Stimulated activated CD4-positive, alpha-beta T cell treated with anti-CD3 and anti-CD28 coated beads, Interleukin-12 subunit alpha, Interleukin-12 subunit beta, amount 100 ng/mL, for 4 hours (primary cell): ENCODE results near the gene IPO13.

ENCODE experiments used
- DNase-seq: peaks from one replicate; pipeline ENCODE4 v3.0.0-alpha.2; 2020

The IPO13 gene

DNA sequence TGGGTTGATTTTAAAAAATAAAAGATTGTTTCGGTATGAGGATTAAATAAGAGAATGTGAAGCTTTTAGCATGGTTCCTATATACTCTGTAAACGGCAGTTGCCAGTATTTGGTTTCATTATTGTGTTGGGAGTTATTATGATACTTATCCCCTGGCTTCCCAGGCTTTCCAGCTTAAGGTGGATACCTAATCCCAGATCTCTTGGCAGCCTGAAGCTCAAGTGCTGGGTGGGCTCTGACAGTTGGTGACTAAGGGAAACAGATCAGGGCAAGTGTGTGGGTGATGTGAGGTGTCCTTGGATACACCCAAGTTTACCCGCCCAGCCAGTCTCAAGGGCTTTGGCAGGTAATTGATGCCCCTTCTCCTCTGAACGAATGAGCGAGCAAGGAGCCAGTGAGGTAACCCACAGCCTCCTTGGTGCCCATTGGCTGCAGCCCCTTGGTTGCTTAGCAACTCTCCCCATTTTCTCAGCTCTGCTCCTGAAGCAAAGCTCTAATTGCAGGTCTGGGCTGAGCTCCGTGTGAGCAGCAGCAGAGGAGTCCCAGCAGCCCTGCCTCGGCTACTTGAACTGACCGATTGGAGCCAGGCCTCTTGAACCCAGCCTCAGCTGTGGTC lies 6.1 kb downstream of the IPO13 start:
- DNase-seq: no peak

DNA sequence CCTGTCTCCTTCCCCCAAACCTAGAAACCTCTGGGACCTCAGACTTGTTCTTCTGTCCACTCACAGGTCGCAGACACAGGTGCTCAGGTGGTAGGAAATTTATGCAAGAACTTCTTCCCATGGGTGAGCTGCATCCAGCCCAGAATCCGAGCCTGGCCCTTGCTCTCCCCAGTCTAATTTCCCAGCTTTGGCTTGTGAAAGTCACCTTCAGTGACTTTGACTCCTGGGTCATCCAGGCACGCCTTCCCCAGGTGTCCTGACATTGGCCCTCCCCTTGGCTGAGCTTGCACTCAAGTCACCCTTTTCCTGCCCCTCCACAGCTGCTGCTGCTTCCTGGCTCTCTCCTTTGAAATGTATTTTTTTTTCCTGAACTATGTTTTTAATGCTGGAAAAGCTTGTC lies 6.6 kb downstream of the IPO13 start:
- no peak for DNase-seq

GRCh38 chr1:43954036-43954435 lies 7.3 kb downstream of the IPO13 start:
- no peak for DNase-seq

- no peak for DNase-seq
These were observed 9.5 kb downstream of the IPO13 start for GRCh38 chr1:43956234-43956633.

DNA sequence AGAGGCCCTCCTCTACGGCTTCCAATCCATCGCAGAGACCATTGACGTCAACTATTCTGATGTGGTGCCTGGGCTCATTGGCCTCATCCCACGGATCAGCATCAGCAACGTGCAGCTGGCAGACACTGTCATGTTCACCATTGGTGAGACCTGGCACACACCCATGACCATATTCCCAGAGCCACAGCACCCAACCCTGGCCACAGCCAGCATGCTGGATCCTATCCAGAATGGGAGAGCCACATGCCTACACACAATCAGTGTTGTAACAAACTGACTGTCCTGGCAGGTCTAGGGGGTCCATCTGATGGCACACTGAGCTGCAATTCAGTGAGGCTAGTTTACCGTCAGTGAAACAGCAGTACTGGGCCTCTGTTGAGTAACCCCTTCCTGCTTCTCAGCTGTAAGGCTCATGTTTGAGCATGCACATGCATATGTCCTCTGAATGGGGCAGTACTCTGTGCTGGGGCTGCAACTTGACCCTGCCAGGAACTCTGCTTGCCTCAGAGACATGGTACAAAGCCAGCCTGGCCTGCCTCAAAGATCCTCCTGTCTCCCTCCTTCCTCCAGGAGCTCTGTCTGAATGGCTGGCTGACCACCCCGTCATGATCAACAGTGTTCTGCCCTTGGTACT lies 10.8 kb downstream of the IPO13 start:
- DNase-seq: no peak

- no peak for DNase-seq
These were observed 11.9 kb downstream of the IPO13 start for GRCh38 chr1:43958351-43959255.

DNA sequence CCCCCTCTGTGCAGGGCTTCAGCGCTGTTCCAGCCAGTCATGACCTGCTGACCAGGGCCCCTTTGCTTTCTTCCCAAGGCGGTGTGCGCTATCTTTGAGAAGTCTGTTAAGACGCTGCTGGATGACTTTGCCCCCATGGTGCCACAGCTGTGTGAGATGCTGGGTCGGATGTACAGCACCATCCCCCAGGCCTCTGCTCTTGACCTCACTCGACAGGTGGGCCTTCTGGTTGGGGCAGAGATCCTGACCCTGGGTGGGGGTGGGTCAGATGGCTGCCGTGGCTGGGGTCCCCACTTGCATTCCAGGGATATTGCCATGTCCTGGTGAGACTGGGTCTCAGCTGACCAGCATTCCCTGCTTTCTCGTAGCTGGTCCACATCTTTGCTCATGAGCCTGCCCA lies 14.0 kb downstream of the IPO13 start:
- DNase-seq: no peak

DNA sequence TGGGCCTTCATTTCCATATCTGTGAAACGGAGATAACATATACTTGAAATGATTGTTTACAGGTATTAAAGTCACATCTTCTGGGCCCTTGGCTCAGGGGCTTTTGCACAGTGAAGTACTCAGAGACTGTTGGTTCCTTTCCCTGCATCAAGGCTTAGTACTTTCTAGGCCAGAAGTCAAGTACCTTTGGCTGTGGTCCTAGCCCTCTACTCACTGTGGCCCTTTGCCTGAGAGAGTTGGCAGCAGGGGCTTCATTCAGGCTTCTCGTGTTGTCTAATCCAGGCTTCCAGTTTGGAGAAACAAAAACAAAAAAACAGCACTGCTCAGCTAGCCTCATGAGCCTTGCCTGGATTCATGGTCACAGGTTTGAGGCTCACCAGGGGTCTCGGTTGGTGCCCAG lies 14.9 kb downstream of the IPO13 start:
- no peak for DNase-seq

DNA sequence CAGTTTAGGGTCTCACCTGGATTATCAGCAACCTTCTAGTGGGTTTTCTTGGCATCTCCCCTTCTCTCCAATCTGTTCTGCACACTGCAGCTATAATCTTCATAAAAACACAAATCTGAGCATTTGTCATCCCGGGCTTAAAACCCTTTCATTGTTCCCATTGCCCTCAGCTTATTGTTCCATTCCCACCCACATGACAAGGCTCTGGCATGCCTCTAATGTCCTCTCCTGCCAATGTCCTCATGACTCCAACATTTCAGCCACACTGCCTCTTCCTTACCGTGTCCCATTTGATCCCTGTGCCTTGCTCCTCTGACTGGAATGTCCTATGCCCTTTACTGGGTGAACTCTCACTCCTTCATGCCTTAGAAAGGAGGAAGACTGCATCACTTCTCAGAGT lies 15.6 kb downstream of the IPO13 start:
- DNase-seq: no peak

GRCh38 chr1:43963006-43963405 lies 16.3 kb downstream of the IPO13 start:
- no peak for DNase-seq

DNA sequence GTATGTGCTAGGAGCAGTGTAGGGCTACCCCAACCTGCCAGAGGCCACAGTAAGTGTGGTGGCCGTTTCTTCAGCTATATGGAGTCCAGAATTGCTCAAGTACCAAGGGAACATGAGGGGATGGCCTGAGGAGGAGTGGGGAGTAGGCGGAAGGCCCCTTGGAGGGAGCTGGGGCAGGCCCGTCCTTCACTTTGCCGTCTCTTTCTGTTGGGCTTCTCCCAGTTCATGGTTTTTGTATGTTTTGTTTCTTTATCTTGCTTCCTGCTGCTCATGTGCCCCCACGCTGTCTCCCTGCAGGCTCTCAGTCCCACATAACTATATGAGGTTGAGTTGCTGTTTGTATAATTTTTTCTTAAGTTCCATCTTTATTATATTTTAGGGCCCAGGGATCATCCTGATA lies 17.1 kb downstream of the IPO13 start:
- DNase-seq: no peak

DNA sequence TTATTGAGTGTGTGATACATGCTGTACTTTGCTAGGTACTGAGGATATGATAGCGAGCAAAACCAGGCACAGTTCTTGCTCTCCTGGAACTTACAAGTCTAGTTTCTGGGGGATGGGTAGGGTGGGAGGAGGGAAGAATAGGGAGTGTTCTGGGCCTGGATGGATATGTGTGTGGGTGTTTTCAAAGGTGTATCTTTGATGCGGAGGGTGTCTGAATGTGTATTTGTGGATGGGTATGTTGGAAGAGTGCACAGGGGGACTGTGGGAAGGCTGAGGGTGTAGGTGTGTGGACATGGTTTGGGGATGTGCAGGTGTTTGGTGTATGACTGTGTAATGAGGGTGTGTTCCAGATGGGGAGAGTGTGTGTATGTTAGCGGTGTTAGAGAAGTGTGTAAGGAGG lies 18.6 kb downstream of the IPO13 start:
- no peak for DNase-seq

DNA sequence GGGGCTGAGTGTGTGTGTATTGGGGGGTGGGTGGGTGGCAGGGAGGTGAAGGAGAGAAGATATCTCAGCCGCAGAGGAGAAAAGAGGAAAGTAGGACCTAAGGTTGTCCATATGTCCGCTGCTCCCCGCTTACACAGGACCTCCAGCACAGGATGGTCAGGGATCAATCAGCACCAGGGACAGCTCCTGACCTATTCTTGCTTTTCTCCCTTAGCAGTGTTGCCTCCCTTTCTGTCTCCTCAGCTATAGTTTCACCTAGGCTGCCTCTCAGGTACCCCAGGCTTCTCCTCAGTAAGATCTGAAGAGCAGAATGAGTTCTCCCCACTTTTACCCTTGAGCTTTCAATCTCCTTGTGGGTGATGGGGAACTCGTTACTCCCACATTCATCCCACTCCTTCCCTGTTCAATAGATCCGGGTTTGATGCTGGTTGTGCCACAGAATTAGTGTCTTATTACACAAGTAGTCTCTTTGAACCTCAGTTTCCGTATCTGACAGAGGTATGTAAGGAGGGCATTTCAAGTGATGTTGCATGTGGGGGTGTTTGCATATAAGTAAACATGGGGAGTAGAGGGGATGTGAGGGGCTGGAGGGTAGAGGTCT lies 21.7 kb downstream of the IPO13 start:
- no peak for DNase-seq

DNA sequence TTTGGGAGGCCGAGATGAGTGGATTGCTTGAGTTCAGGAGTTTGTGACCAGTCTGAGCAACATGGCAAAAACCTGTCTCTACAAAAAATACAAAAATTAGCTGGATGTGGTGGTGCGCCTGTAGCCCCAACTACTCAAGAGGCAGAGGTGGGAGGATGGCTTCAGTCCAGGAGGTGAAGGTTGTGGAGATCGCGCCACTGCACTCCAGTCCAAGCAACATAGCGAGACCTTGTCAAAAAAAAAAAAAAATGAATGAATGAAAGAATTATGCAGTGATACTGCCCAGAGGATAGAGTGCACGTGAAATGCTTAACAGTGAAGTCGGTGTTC lies 22.6 kb downstream of the IPO13 start:
- no peak for DNase-seq

GRCh38 chr1:43969746-43970466 lies 23.2 kb downstream of the IPO13 start, which contains the start of gene DPH2:
TSS of gene DPH2 (plus strand) at chr1:43970010. CDS start at chr1:43970176, 166 bp downstream.
- DNase-seq: peak; percentile 93

GRCh38 chr1:43970502-43970901 lies 23.8 kb downstream of the IPO13 start:
- no peak for DNase-seq

DNA sequence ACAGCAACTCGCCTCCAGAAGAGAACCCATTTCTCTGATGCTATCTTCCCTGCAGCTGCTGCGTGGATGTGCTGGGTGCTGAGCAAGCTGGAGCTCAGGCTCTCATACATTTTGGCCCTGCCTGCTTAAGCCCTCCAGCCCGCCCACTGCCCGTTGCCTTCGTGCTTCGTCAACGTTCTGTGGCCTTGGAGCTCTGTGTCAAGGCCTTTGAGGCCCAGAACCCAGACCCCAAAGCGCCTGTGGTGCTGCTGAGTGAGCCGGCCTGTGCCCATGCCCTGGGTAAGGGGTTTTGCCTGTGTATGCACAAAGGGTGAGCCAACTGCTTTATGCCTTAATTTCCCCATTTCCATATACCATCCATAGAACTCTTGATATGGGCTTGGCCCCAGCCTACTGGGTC lies 24.2 kb downstream of the IPO13 start:
- no peak for DNase-seq

GRCh38 chr1:43971336-43971980 lies 24.7 kb downstream of the IPO13 start:
- no peak for DNase-seq

DNA sequence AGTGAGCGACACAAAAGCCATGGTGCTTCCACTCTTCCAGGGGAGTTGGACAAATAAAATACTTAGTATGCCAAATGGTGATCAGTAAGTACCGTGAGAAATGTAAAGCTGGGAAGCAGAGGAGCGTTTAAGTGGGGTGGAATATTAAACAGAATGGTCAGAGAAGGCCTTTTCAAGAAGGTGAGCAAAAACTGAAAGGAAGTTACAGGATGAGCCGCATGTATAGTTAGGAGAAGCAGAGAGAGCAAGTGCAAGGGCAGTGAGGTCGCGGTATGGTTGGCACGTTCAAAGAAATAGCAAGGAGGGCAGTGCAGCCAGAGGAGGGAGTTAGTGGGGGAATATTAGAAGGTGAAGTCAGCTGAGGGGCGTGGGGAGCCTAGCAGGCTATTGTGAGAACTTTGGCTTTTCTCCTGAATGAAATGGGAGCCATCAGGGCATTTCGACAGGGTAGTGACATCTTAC lies 27.3 kb downstream of the IPO13 start:
- DNase-seq: no peak

DNA sequence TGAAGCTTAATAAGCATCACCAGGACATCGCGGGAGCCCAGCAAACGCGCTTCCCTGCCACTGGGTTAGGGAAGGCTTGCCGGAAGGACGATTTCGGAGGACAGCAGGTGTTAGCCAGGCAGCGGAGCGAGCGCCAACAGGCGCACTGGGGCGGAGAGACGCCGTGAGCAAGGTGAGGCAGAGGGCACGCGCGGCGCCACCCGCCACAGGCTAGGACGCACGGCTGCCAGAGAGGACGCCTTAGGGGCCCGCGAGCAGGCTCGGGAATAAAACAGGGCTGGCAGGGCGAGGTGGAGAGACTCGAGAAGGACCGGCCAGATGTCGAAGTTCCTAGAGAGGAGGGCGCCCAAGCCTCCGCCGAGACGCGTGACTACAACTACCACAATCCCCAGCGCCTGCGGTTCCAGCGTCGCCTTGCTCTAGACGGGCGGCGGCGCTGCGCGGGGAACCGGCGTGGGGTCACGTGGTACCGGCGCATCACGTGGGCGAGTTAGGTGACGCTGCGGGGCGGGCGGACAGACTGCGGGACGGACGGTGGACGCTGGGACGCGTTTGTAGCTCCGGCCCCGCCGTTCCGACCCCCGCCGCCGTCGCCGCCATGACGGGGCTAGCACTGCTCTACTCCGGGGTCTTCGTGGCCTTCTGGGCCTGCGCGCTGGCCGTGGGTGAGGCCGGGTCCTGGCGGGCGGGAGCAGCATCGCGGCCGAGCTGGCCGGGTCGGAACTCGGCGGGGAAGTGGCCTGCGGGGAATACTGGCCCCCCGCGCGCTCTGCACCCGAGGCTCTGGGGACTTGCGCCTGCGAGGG lies 27.9 kb downstream of the IPO13 start, which contains the start of gene ATP6V0B:
ATP6V0B (plus strand) TSS at position 518 of the 806 bp plus-strand sequence; CDS start at position 599, 81 bp downstream.
- peak; percentile 96 for DNase-seq

- no peak for DNase-seq
These were observed 28.7 kb downstream of the IPO13 start for GRCh38 chr1:43975249-43975961.
